HCT116 (cell line): ENCODE measurements around the gene PROKR2. TPM values are rescaled to one million over a fixed set of nuclear protein-coding genes. Genes with fewer than 3 reads are reported as not detected.

Experiments used
- ATAC-seq: fragments of 200-7000 bp; cut with Tn5 transposase; 2 replicates; pipeline ENCODE4 v1.9.1; 2020; ENCODE audit warnings: mild to moderate bottlenecking, moderate library complexity
- BruUV-seq: library from RNA; stranded (reverse); fragments of 400-500 nt; replicated peaks from 2 replicates; lab custom pipeline; 2021; lab: Mats Ljungman, UMichigan
- CTCF ChIA-PET: fragments of 300-600 bp; sonication (Branson Sonifier 250); formaldehyde crosslinking; loops from one replicate; lab custom pipeline; 2021; ENCODE audit warnings: antibody characterized with exemption; lab: Charles Lee
- POLR2A ChIA-PET: fragments of 300-600, 350-600 bp; sonication (Branson Sonifier 250); formaldehyde crosslinking; loops from one replicate; lab custom pipeline; 2021; ENCODE audit warnings: antibody characterized with exemption; lab: Charles Lee
- RAD21 ChIA-PET, 2 experiments: fragments of 300-600 bp; sonication (Branson Sonifier 250); formaldehyde crosslinking; loops; one replicate each; lab custom pipeline; 2023; ENCODE audit warnings: low total read pairs in 2 of 2; ENCODE audit not compliant: uncharacterized antibody in 2 of 2, unreplicated experiment in 2 of 2, low non-redundant PET in 1 of 2; lab: Charles Lee
- DNase-seq: peaks from one replicate; pipeline ENCODE4 v3.0.0-alpha.2; 2010; ENCODE audit warnings: low read depth, low spot score
- H2AFZ ChIP-seq: fragments of 200-600 bp; shearing (Covaris generic), sonication (generic); 2 replicates; pipeline ENCODE4 v1.6.1; 2017; ENCODE audit warnings: low read depth, mixed run types, mixed read lengths, antibody characterized with exemption, low read length; ENCODE audit not compliant: poor library complexity, severe bottlenecking
- H3K27ac ChIP-seq: 2 replicates; pipeline ENCODE4 v1.5.1; 2012; ENCODE audit warnings: low read depth, low read length
- H3K27me3 ChIP-seq: fragments of 200-600 bp; sonication (generic); 2 replicates; pipeline ENCODE4 v1.6.1; 2016; ENCODE audit warnings: mixed run types, low read length, mixed read lengths; ENCODE audit not compliant: insufficient read depth
- H3K36me3 ChIP-seq, 2 experiments: fragments of 200-500 bp in 1 of 2; fragments of 200-600 bp in 1 of 2; sonication (Bioruptor generic) in 1 of 2; sonication (generic) in 1 of 2; 2 replicates each; pipeline versions ENCODE4 v1.5.1 to v1.6.1; 2014 to 2016; ENCODE audit warnings: low read length in 2 of 2, inconsistent platforms in 1 of 2, mixed read lengths in 1 of 2, mixed run types in 1 of 2; ENCODE audit not compliant: insufficient read depth in 2 of 2, control insufficient read depth in 1 of 2
- H3K4me1 ChIP-seq, 2 experiments: fragments of 200-600 bp in 1 of 2; sonication (generic) in 1 of 2; 2 replicates each; pipeline versions ENCODE4 v1.5.1 to v1.6.1; 2012 to 2017; ENCODE audit warnings: low read length in 2 of 2, inconsistent platforms in 1 of 2, mild to moderate bottlenecking in 1 of 2, mixed read lengths in 1 of 2, mixed run types in 1 of 2, moderate library complexity in 1 of 2; ENCODE audit not compliant: insufficient read depth in 2 of 2, control insufficient read depth in 1 of 2
- H3K4me2 ChIP-seq: fragments of 200-600 bp; sonication (generic); 2 replicates; pipeline ENCODE4 v1.6.1; 2017; ENCODE audit warnings: mixed run types, low read length, mixed read lengths
- H3K4me3 ChIP-seq, 2 experiments: fragments of 200-600 bp in 1 of 2; sonication (generic) in 1 of 2; replicated peaks in 1 of 2; 2 replicates each; pipeline ENCODE4 v1.5.1; 2011 to 2016; ENCODE audit warnings: low read length in 2 of 2, control low read depth in 1 of 2, low read depth in 1 of 2, mild to moderate bottlenecking in 1 of 2, mixed read lengths in 1 of 2, mixed run types in 1 of 2
- H3K79me2 ChIP-seq: fragments of 200-600 bp; sonication (generic); 2 replicates; pipeline ENCODE4 v1.6.1; 2017; ENCODE audit warnings: mild to moderate bottlenecking, mixed run types, low read length, moderate library complexity, mixed read lengths; ENCODE audit not compliant: insufficient read depth
- H3K9ac ChIP-seq: fragments of 200-600 bp; sonication (generic); 2 replicates; pipeline ENCODE4 v1.6.1; 2016; ENCODE audit warnings: low read length, mixed read lengths
- H3K9me2 ChIP-seq: fragments of 200-600 bp; sonication (generic), shearing (Covaris generic); 2 replicates; pipeline ENCODE4 v1.6.1; 2017; ENCODE audit warnings: mixed run types, mild to moderate bottlenecking, moderate library complexity; ENCODE audit not compliant: insufficient read depth
- H3K9me3 ChIP-seq, 2 experiments: fragments of 200-500 bp in 1 of 2; fragments of 200-600 bp in 1 of 2; sonication (Bioruptor generic) in 1 of 2; sonication (generic) in 1 of 2; 2 replicates each; pipeline ENCODE4 v1.6.1; 2014 to 2017; ENCODE audit warnings: low read length in 2 of 2, mixed read lengths in 2 of 2, inconsistent platforms in 1 of 2, low read depth in 1 of 2, mild to moderate bottlenecking in 1 of 2, mixed run types in 1 of 2, moderate library complexity in 1 of 2; ENCODE audit not compliant: control insufficient read depth in 1 of 2, insufficient read depth in 1 of 2
- H4K20me1 ChIP-seq: fragments of 200-600 bp; sonication (generic), shearing (Covaris generic); 2 replicates; pipeline ENCODE4 v1.6.1; 2017; ENCODE audit warnings: mixed run types, mild to moderate bottlenecking, moderate library complexity; ENCODE audit not compliant: insufficient read depth
- EGR1 ChIP-seq: IDR thresholded peaks from 2 replicates; pipeline ENCODE4 v1.6.1; 2012; ENCODE audit warnings: low read depth
- POLR2AphosphoS5 ChIP-seq: IDR thresholded peaks from 2 replicates; pipeline ENCODE4 v1.6.1; 2011; ENCODE audit warnings: mild to moderate bottlenecking, low read depth, low read length, moderate library complexity
- SP1 ChIP-seq: IDR thresholded peaks from 2 replicates; pipeline ENCODE4 v1.6.1; 2012; ENCODE audit warnings: low read depth
- intact Hi-C: fragments of 100-400 bp; cut with micrococcal nuclease; formaldehyde crosslinking; loops from 2 replicates; pipeline ENCODE4 v1.10.0; 2022
- total RNA-seq: library from RNA; stranded (reverse); gene quantifications from one replicate; pipeline ENCODE4 v1.2.1, GENCODE V29; 2021; ENCODE audit not compliant: unreplicated experiment

PROKR2 gene
- total RNA-seq, 1 experiment from 2014 or later, result not detected

DNA sequence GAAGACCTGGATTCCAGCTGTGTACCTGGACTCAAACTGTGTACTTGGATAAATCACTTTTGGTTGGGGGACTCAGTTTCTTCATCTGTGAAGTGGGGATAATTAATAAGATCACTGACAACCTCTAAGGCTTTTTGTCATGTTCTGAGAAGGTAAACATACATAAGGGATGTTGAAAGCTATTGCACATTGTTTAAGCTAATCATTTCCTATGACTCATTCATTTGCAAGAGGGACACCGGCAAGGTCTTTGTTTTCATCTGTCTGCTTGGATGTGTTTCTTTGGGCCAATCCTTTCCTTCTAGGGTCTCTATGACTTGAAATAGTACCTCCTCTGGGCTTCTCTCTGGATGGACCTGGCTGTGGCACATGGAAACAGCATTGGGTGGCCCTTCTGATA, 6.8 kb downstream of the PROKR2 start:
- DNase-seq (no peak), ATAC-seq (no peak)
- Histone ChIP-seq H3K79me2 (no peaks in the 10 kb centered on the region), H3K36me3 (no peaks in the 10 kb centered on the region), H3K27me3 (no peaks in the 10 kb centered on the region), H3K9ac (no peak overlapping the region), H3K9me2 (no peaks in the 10 kb centered on the region), H2AFZ (no peak overlapping the region), H3K27ac (no peak overlapping the region), H3K4me2 (no peak overlapping the region), H3K4me1 (no peaks in the 10 kb centered on the region), H4K20me1 (no peaks in the 10 kb centered on the region)
- ChIA-PET CTCF (no interaction called here), POLR2A (no interaction called here)
- intact Hi-C loops, result no loop called here
- BruUV-seq, result no TSS peak
- TF ChIP-seq EGR1 (no peak), SP1 (no peak)
- TF ChIP-seq, all 23 proteins: peak for 0
- RAD21 ChIA-PET, result no interaction called here
- Histone ChIP-seq H3K9me3 (no peaks in the 10 kb centered on the region), H3K4me3 (no peak overlapping the region)

DNA sequence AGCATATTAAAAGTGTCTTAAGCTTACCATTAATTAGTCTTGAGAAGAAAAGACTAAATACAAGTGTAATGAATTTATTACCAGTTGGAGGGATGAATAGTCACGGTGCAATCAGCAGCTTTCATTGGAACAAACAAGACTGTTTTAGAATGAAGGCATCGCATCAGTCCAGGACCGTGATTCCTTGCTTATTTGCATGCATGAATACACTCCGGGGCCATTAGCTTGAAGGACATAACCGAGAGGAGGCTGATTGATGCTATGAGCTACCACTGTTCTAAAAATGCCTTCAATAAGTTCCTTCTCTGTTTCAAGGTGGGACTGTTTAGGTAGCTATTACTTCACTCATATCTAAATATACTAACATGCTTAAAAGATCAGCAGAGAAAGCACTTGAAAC, 17.9 kb downstream of the PROKR2 start:
- no peak overlapping the region for H3K27ac ChIP-seq
- H3K36me3 ChIP-seq, result no peaks in the 10 kb centered on the region
- H3K9ac ChIP-seq, result no peak overlapping the region
- intact Hi-C loops, result no loop called here
- H3K4me2 ChIP-seq, result no peak overlapping the region
- ChIA-PET RAD21 (interaction anchor here in 1 of 2 experiments (0.6 kb wide), 1 partner anchor 158 kb away, joined by 3 read pairs; no protein-coding TSS in a partner anchor), POLR2A (no interaction called here), CTCF (no interaction called here)
- no peak for ATAC-seq
- no peak overlapping the region for H2AFZ ChIP-seq
- no peaks in the 10 kb centered on the region for H3K79me2 ChIP-seq
- DNase-seq, result no peak
- no peaks in the 10 kb centered on the region for H3K9me2 ChIP-seq
- H3K4me3 ChIP-seq, result no peak overlapping the region
- H3K27me3 ChIP-seq, result peaks cover 15% of the 10 kb centered on the region
- no peaks in the 10 kb centered on the region for H3K4me1 ChIP-seq
- TF ChIP-seq EGR1, result no peak
- no peak for TF ChIP-seq POLR2AphosphoS5
- no TSS peak for BruUV-seq
- no peaks in the 10 kb centered on the region for H4K20me1 ChIP-seq
- no peaks in the 10 kb centered on the region for H3K9me3 ChIP-seq
